GM12878 (cell line): Measurements from ENCODE around the gene NUTM1. TPM values are rescaled to one million over a fixed set of nuclear protein-coding genes. Genes with fewer than 3 reads are reported as not detected.

Experiments
- ATAC-seq: fragments of 200-7000 bp; cut with Tn5 transposase; 3 replicates; pipeline ENCODE4 v1.9.1; 2020; ENCODE audit warnings: mild to moderate bottlenecking, moderate library complexity
- Bru-seq: library from RNA; stranded (reverse); fragments of 400-500 nt; gene quantifications from one replicate; lab custom pipeline; 2021; lab: Mats Ljungman, UMichigan
- BruChase-seq, 2 experiments: library from RNA; stranded (reverse); fragments of 400-500 nt; gene quantifications; one replicate each; lab custom pipeline; 2021; lab: Mats Ljungman, UMichigan
- BruUV-seq: library from RNA; stranded (reverse); fragments of 400-500 nt; replicated peaks from 2 replicates; lab custom pipeline; 2021; lab: Mats Ljungman, UMichigan
- CTCF ChIA-PET: fragments of 300-600 bp; sonication (Branson Sonifier 250); formaldehyde crosslinking; extraction: SDS; loops from one replicate; lab custom pipeline; 2021; ENCODE audit warnings: inconsistent platforms; lab: Yijun Ruan, JAX
- POLR2A ChIA-PET: fragments of 350-600 bp; formaldehyde crosslinking; extraction: SDS; loops from one replicate; lab custom pipeline; 2021; ENCODE audit warnings: inconsistent platforms; lab: Charles Lee
- RAD21 ChIA-PET: fragments of 300-600 bp; sonication (Branson Sonifier 250); formaldehyde crosslinking; loops from one replicate; lab custom pipeline; 2023; ENCODE audit warnings: antibody characterized with exemption; ENCODE audit not compliant: unreplicated experiment; lab: Charles Lee
- SMC1A ChIA-PET: fragments of 300-600 bp; sonication (Branson Sonifier 250); formaldehyde crosslinking; loops from one replicate; lab custom pipeline; 2023; ENCODE audit not compliant: unreplicated experiment, uncharacterized antibody; lab: Charles Lee
- DNase-seq: peaks from one replicate; pipeline ENCODE4 v3.0.0-alpha.2; 2011; ENCODE audit warnings: low read depth, low spot score
- FAIRE-seq: peaks from 3 replicates; lab custom pipeline; 2011; peaks lifted over from hg19 to GRCh38; lab: Jason Lieb, UNC
- H2AFZ ChIP-seq: 2 replicates; pipeline ENCODE4 v1.6.0; 2011; ENCODE audit warnings: low read depth, low read length, control low read depth; ENCODE audit not compliant: control insufficient read depth
- H3K27ac ChIP-seq: 2 replicates; pipeline ENCODE4 v1.5.1; 2011; ENCODE audit warnings: control low read depth; ENCODE audit not compliant: control insufficient read depth, insufficient read depth
- H3K27me3 ChIP-seq, 2 experiments: replicated peaks in 1 of 2; 2 replicates each; pipeline versions ENCODE4 v1.6.0 to v1.6.1; 2011; ENCODE audit warnings: low read length in 1 of 2; ENCODE audit not compliant: control insufficient read depth in 2 of 2, insufficient read depth in 2 of 2
- H3K36me3 ChIP-seq, 2 experiments: 2 replicates each; pipeline ENCODE4 v1.5.1; 2011; ENCODE audit warnings: low read length in 1 of 2; ENCODE audit not compliant: control insufficient read depth in 2 of 2, insufficient read depth in 2 of 2
- H3K4me1 ChIP-seq: 2 replicates; pipeline ENCODE4 v1.6.1; 2011; ENCODE audit warnings: mild to moderate bottlenecking, low read length, moderate library complexity, mixed read lengths; ENCODE audit not compliant: control insufficient read depth, insufficient read depth
- H3K4me2 ChIP-seq: 2 replicates; pipeline ENCODE4 v1.6.0; 2011; ENCODE audit warnings: control low read depth; ENCODE audit not compliant: control insufficient read depth, insufficient read depth
- H3K4me3 ChIP-seq: fragments of 200-600 bp; sonication (generic); 2 replicates; pipeline ENCODE4 v1.5.1; 2016
- H3K79me2 ChIP-seq: 2 replicates; pipeline ENCODE4 v1.6.0; 2011; ENCODE audit warnings: low read length; ENCODE audit not compliant: control insufficient read depth, insufficient read depth
- H3K9ac ChIP-seq: 2 replicates; pipeline ENCODE4 v1.8.0; 2011; ENCODE audit warnings: low read length, control low read depth, mixed read lengths; ENCODE audit not compliant: control insufficient read depth, insufficient read depth
- H3K9me3 ChIP-seq: replicated peaks from 3 replicates; pipeline ENCODE4 v1.5.1; 2011; ENCODE audit warnings: mild to moderate bottlenecking, low read length; ENCODE audit not compliant: control insufficient read depth, insufficient read depth
- H4K20me1 ChIP-seq: 2 replicates; pipeline ENCODE4 v1.6.0; 2011; ENCODE audit not compliant: control insufficient read depth, insufficient read depth
- FOS ChIP-seq: IDR thresholded peaks from 3 replicates; pipeline ENCODE4 v1.6.1; 2011; ENCODE audit warnings: borderline replicate concordance; ENCODE audit not compliant: insufficient read length; ENCODE audit errors: extremely low read depth
- HDGF ChIP-seq: fragments of 450-650 bp; IDR thresholded peaks from 2 replicates; pipeline ENCODE4 v1.6.1; 2016; ENCODE audit warnings: antibody characterized with exemption
- LARP7 ChIP-seq: fragments of 450-650 bp; IDR thresholded peaks from 2 replicates; pipeline ENCODE4 v1.6.1; 2017; ENCODE audit warnings: mild to moderate bottlenecking
- MYB ChIP-seq: fragments of 150-350 bp; IDR thresholded peaks from 2 replicates; pipeline ENCODE4 v1.6.1; 2014; ENCODE audit warnings: mild to moderate bottlenecking, low read depth, low read length, borderline replicate concordance
- PBX3 ChIP-seq: IDR thresholded peaks from 2 replicates; pipeline ENCODE4 v1.6.1; 2011; ENCODE audit warnings: mild to moderate bottlenecking, low read depth, low read length, moderate library complexity; ENCODE audit not compliant: insufficient replicate concordance
- RCOR1 ChIP-seq: conservative IDR thresholded peaks from 2 replicates; pipeline ENCODE4 v1.6.1; 2012; ENCODE audit warnings: low read depth, low read length, improper control_type of control experiment
- RFX5 ChIP-seq: IDR thresholded peaks from 2 replicates; pipeline ENCODE4 v1.6.1; 2011; ENCODE audit warnings: low read depth, low read length, improper control_type of control experiment
- SIN3A ChIP-seq: IDR thresholded peaks from 2 replicates; pipeline ENCODE4 v1.6.1; 2012; ENCODE audit warnings: low read depth, low read length, improper control_type of control experiment
- SMAD1 ChIP-seq: fragments of 450-650 bp; IDR thresholded peaks from 2 replicates; pipeline ENCODE4 v1.6.1; 2018; ENCODE audit warnings: mild to moderate bottlenecking, low read depth; ENCODE audit not compliant: partially characterized antibody
- TARDBP ChIP-seq: IDR thresholded peaks from 2 replicates; pipeline ENCODE4 v1.6.1; 2016; ENCODE audit warnings: borderline replicate concordance
- WRNIP1 ChIP-seq: IDR thresholded peaks from 2 replicates; pipeline ENCODE4 v1.6.1; 2011; ENCODE audit warnings: low read depth, low read length, improper control_type of control experiment, borderline replicate concordance
- WGBS: methylation state at CpG from one replicate; pipeline ENCODE4 v1.1.6; 2016; ENCODE audit warnings: low lambda C conversion rate; ENCODE audit not compliant: insufficient replicate concordance, insufficient coverage; ENCODE audit errors: missing lambda C conversion rate; 5-methylcytosine and 5-hydroxymethylcytosine counted together
- in situ Hi-C: fragments of 300-500 bp; cut with MboI; formaldehyde crosslinking; loops from 9 replicates; pipeline ENCODE4 v1.14.3; 2018; ENCODE audit warnings: mixed read lengths
- intact Hi-C: fragments of 100-400 bp; cut with micrococcal nuclease; formaldehyde crosslinking; loops from one replicate; pipeline ENCODE4 v1.14.2; 2022; ENCODE audit not compliant: unreplicated experiment
- long read RNA-seq, 2 experiments: library from polyadenylated mRNA; unstranded; transcript quantifications; one replicate each; pipeline ENCODE4 v2.0.0, GENCODE V29; 2019 to 2020
- polyA minus RNA-seq, 3 experiments: library from RNA; depleted of rRNA, polyadenylated mRNA; stranded (reverse); fragments of >200 nt; gene quantifications; 2 replicates each; pipeline ENCODE4 v1.2.3, GENCODE V29; 2011
- polyA plus RNA-seq, 11 experiments: library from polyadenylated mRNA; depleted of rRNA in 4 of 11; unstranded in 6 of 11; stranded (reverse) in 5 of 11; fragments of >200 nt; fragmentation: Nextera tagmentation in 4 of 11; fragmentation: Illumina TruSeq in 1 of 11; extraction: Ambion mirVana in 4 of 11; extraction: Trizol in 1 of 11; gene quantifications; 1 replicate in 1 of 11; 2 replicates in 10 of 11; pipeline versions ENCODE4 v1.2.1 to v1.2.3, GENCODE V29; 2011 to 2016; ENCODE audit warnings: inconsistent platforms in 2 of 11, missing spikeins in 2 of 11, low read depth in 1 of 11
- total RNA-seq, 4 experiments: library from RNA; depleted of rRNA in 3 of 4; stranded (reverse); fragments of >200 nt in 3 of 4; fragmentation: Illumina TruSeq in 1 of 4; extraction: Trizol in 1 of 4; gene quantifications; 2 replicates each; pipeline versions ENCODE4 v1.2.1 to v1.2.3, GENCODE V29; 2013 to 2021
- TF ChIP-seq, protein P1 (sequence below): IDR thresholded peaks from 2 replicates; pipeline ENCODE4 v1.6.1; 2012; ENCODE audit warnings: low read depth, low read length, improper control_type of control experiment

NUTM1 gene, protein sequence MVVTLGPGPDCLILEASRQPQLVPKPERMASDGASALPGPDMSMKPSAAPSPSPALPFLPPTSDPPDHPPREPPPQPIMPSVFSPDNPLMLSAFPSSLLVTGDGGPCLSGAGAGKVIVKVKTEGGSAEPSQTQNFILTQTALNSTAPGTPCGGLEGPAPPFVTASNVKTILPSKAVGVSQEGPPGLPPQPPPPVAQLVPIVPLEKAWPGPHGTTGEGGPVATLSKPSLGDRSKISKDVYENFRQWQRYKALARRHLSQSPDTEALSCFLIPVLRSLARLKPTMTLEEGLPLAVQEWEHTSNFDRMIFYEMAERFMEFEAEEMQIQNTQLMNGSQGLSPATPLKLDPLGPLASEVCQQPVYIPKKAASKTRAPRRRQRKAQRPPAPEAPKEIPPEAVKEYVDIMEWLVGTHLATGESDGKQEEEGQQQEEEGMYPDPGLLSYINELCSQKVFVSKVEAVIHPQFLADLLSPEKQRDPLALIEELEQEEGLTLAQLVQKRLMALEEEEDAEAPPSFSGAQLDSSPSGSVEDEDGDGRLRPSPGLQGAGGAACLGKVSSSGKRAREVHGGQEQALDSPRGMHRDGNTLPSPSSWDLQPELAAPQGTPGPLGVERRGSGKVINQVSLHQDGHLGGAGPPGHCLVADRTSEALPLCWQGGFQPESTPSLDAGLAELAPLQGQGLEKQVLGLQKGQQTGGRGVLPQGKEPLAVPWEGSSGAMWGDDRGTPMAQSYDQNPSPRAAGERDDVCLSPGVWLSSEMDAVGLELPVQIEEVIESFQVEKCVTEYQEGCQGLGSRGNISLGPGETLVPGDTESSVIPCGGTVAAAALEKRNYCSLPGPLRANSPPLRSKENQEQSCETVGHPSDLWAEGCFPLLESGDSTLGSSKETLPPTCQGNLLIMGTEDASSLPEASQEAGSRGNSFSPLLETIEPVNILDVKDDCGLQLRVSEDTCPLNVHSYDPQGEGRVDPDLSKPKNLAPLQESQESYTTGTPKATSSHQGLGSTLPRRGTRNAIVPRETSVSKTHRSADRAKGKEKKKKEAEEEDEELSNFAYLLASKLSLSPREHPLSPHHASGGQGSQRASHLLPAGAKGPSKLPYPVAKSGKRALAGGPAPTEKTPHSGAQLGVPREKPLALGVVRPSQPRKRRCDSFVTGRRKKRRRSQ
- total RNA-seq (2013; cell fraction: nucleolus; rRNA removed) = not detected in 2 replicates
- under 0.01 and 0.05 TPM in 2 replicates for total RNA-seq (2014; rRNA removed)
- not detected in 2 replicates for total RNA-seq (2014; rRNA removed; fragmentation: Illumina TruSeq; extraction: Trizol)
- not detected in 2 replicates for total RNA-seq (2021)
- polyA plus RNA-seq (2011; ENCODE audit: low read depth) = 0.05 TPM
- not detected in 2 replicates for polyA plus RNA-seq (2011; rRNA removed)
- not detected in 2 replicates for polyA plus RNA-seq (2011; cell fraction: cytosol; rRNA removed)
- not detected in 2 replicates for polyA plus RNA-seq (2011; cell fraction: nucleus; rRNA removed)
- 0.03 and 0.07 TPM in 2 replicates for polyA plus RNA-seq (2012)
- polyA plus RNA-seq (2014; fragmentation: Illumina TruSeq; extraction: Trizol) = not detected in 2 replicates
- not detected for polyA plus RNA-seq (2014; fragmentation: Nextera tagmentation; extraction: Ambion mirVana)
- polyA plus RNA-seq (2014; rRNA removed) = 0.04 TPM in 1 of 2 replicates, not detected in the other
- polyA plus RNA-seq (2016; fragmentation: Nextera tagmentation; extraction: Ambion mirVana) = under 1 TPM in 1 of 2 experiments, not detected in 1; 0.05 TPM
- not detected in 2 replicates for polyA minus RNA-seq (2011; rRNA and poly(A)+ RNA removed)
- not detected in 2 replicates for polyA minus RNA-seq (2011; cell fraction: cytosol; rRNA and poly(A)+ RNA removed)
- polyA minus RNA-seq (2011; cell fraction: nucleus; rRNA and poly(A)+ RNA removed) = not detected in 2 replicates
- not detected for Bru-seq, nascent RNA
- BruChase-seq, experiment 1, labeled RNA remaining after a 6-hour chase = not detected
- BruChase-seq, experiment 2, labeled RNA remaining after a 2-hour chase = percentile 12 among the genes with signal in this experiment
- long read RNA-seq, experiment 1 = 0 reads
- long read RNA-seq, experiment 2 = 0 reads

- H3K4me1 ChIP-seq = peaks cover 8% of the 10 kb centered on the region; the same call in 1 of the 2 replicates
- FAIRE-seq = peak; percentile 100
- RAD21 ChIA-PET = interaction anchor here (0.5 to 2.0 kb wide), 12 partner anchors 9 to 311 kb away, joined by 3 to 37 read pairs (median 4); partner anchors contain the start of gene LPCAT4
- ATAC-seq = peak; percentile 93
- CTCF ChIA-PET = interaction anchor here (0.6 to 2.4 kb wide), 22 partner anchors 9 to 245 kb away, joined by 3 to 35 read pairs (median 3); partner anchors contain the start of gene LPCAT4
- H3K4me2 ChIP-seq = peak within 1 kb of the TSS; percentile 87
- H3K27me3 ChIP-seq = no peaks in the 10 kb centered on the region
- H3K4me3 ChIP-seq = peak within 1 kb of the TSS; percentile 85
- POLR2A ChIA-PET = interaction anchor here (0.5 to 2.0 kb wide), 5 partner anchors 14 to 119 kb away, joined by 4 to 12 read pairs (median 4); no protein-coding TSS in a partner anchor
- in situ Hi-C loops (no loop called here), intact Hi-C loops (loop anchor here (1.0 kb wide), 1 partner anchor 24 kb away; the partner anchor contains the start of gene LPCAT4)
- peak; percentile 86 for DNase-seq
- peak within 1 kb of the TSS; percentile 75 for H3K27ac ChIP-seq
- H3K9ac ChIP-seq = peak within 1 kb of the TSS; percentile 85
- H3K36me3 ChIP-seq = peaks cover 0 to 5% of the 10 kb centered on the region in 2 experiments; a peak in 1 of 4 replicates
- 3% methylated on average over 38 of the region's 38 CpGs for WGBS
- H2AFZ ChIP-seq = peak within 1 kb of the TSS; percentile 95
- SMC1A ChIA-PET = interaction anchor here (0.7 to 3.3 kb wide), 13 partner anchors 10 to 245 kb away, joined by 3 to 22 read pairs (median 4); partner anchors contain the start of gene LPCAT4
- no peaks in the 10 kb centered on the region for H4K20me1 ChIP-seq
- H3K9me3 ChIP-seq = no peaks in the 10 kb centered on the region
- BruUV-seq = no TSS peak
- peaks cover 28% of the 10 kb centered on the region for H3K79me2 ChIP-seq
- TF ChIP-seq SIN3A = peak; percentile 75; the same call in 1 of the 2 replicates
- peak; percentile 80 for TF ChIP-seq LARP7
- TF ChIP-seq TARDBP = 0 out of 2 replicates have a peak, but pooled peaks have one; percentile 50
- 0 out of 2 replicates have a peak, but pooled peaks have one; percentile 25 for TF ChIP-seq RCOR1
- TF ChIP-seq FOS = no peak
- TF ChIP-seq, protein P1, sequence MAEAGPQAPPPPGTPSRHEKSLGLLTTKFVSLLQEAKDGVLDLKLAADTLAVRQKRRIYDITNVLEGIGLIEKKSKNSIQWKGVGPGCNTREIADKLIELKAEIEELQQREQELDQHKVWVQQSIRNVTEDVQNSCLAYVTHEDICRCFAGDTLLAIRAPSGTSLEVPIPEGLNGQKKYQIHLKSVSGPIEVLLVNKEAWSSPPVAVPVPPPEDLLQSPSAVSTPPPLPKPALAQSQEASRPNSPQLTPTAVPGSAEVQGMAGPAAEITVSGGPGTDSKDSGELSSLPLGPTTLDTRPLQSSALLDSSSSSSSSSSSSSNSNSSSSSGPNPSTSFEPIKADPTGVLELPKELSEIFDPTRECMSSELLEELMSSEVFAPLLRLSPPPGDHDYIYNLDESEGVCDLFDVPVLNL = no peak
- no peak for TF ChIP-seq RFX5
- TF ChIP-seq WRNIP1 = peak; percentile 99
- no peak for TF ChIP-seq MYB
- peak; percentile 53 for TF ChIP-seq SMAD1
- TF ChIP-seq PBX3 = no peak
- TF ChIP-seq HDGF = no peak
Observed at GRCh38 chr15:34342737-34343575, at the start of gene NUTM1, which contains the start of gene NOP10. Gene NUTM1 (plus strand): TSS chr15:34343315. CDS start chr15:34343697, 382 bp downstream. Gene NOP10 (minus strand): TSS chr15:34343136. CDS start chr15:34343073, 63 bp downstream.
